ENCODE measurements around the gene MOK.

MOK gene

GRCh38 chr14:102223682-102224081 lies 81.3 kb downstream of the MOK start:
- no peak for DNase-seq (ENCODE audit: low read depth)

GRCh38 chr14:102222751-102223150 lies 82.2 kb downstream of the MOK start:
- no peak for DNase-seq (ENCODE audit: low read depth)

- DNase-seq (ENCODE audit: low read depth), result no peak
Measured at GRCh38 chr14:102222009-102222575, 82.9 kb downstream of the MOK start.

GRCh38 chr14:102221026-102221425 lies 83.9 kb downstream of the MOK start:
- DNase-seq (ENCODE audit: low read depth), result no peak

- no peak for DNase-seq (ENCODE audit: low read depth)
Measured at GRCh38 chr14:102220031-102220430, 84.9 kb downstream of the MOK start.

GRCh38 chr14:102219316-102219715 lies 85.6 kb downstream of the MOK start:
- DNase-seq (ENCODE audit: low read depth), result no peak

GRCh38 chr14:102218688-102219087 lies 86.3 kb downstream of the MOK start:
- no peak for DNase-seq (ENCODE audit: low read depth)

GRCh38 chr14:102217987-102218421 lies 87.0 kb downstream of the MOK start:
- no peak for DNase-seq (ENCODE audit: low read depth)

- DNase-seq (ENCODE audit: low read depth), result no peak
Measured at GRCh38 chr14:102217399-102217798, 87.6 kb downstream of the MOK start.

- DNase-seq (ENCODE audit: low read depth), result no peak
Measured at GRCh38 chr14:102215576-102216250, 89.3 kb downstream of the MOK start.

GRCh38 chr14:102215071-102215470 lies 89.9 kb downstream of the MOK start:
- no peak for DNase-seq (ENCODE audit: low read depth)

- DNase-seq (ENCODE audit: low read depth), result no peak
Measured at GRCh38 chr14:102213984-102214658, 90.8 kb downstream of the MOK start.

- no peak for DNase-seq (ENCODE audit: low read depth)
Measured at GRCh38 chr14:102213470-102213869, 91.5 kb downstream of the MOK start.

- no peak for DNase-seq (ENCODE audit: low read depth)
Measured at GRCh38 chr14:102212845-102213244, 92.1 kb downstream of the MOK start.

GRCh38 chr14:102212356-102212755 lies 92.6 kb downstream of the MOK start:
- DNase-seq (ENCODE audit: low read depth), result no peak

GRCh38 chr14:102211240-102211639 lies 93.7 kb downstream of the MOK start:
- no peak for DNase-seq (ENCODE audit: low read depth)

- no peak for DNase-seq (ENCODE audit: low read depth)
Measured at GRCh38 chr14:102210421-102211042, 94.4 kb downstream of the MOK start.

- no peak for DNase-seq (ENCODE audit: low read depth)
Measured at GRCh38 chr14:102209224-102209966, 95.6 kb downstream of the MOK start.

GRCh38 chr14:102208741-102209140 lies 96.2 kb downstream of the MOK start:
- DNase-seq (ENCODE audit: low read depth), result no peak

- DNase-seq (ENCODE audit: low read depth), result no peak
Measured at GRCh38 chr14:102207831-102208365, 97.1 kb downstream of the MOK start.

GRCh38 chr14:102206918-102207317 lies 98.0 kb downstream of the MOK start:
- no peak for DNase-seq (ENCODE audit: low read depth)

- no peak for DNase-seq (ENCODE audit: low read depth)
Measured at GRCh38 chr14:102205560-102205959, 99.4 kb downstream of the MOK start.
